Tibial artery (tissue), 4 donors: ENCODE measurements around the gene ELP5.

ENCODE experiments used
- DNase-seq, 2 donors: peaks; one replicate each; pipeline ENCODE4 v3.0.0-alpha.2; 2019
- H3K27ac ChIP-seq, 2 donors: fragments of 200-600 bp; sonication (generic) in 1 of 2; 1 replicate in 1 of 2; 2 replicates in 1 of 2; pipeline ENCODE4 v1.5.1; 2018 to 2019; ENCODE audit warnings: mild to moderate bottlenecking in 1 of 2
- H3K27me3 ChIP-seq, 2 donors: fragments of 200-600 bp; sonication (generic) in 1 of 2; one replicate each; pipeline versions ENCODE4 v1.5.1 to v1.6.0; 2016 to 2019
- H3K36me3 ChIP-seq, 3 donors: fragments of 200-600 bp; sonication (generic) in 2 of 3; one replicate each; pipeline ENCODE4 v1.5.1; 2016 to 2019; ENCODE audit warnings: mild to moderate bottlenecking in 2 of 3
- H3K4me1 ChIP-seq, 4 donors: fragments of 200-600 bp; sonication (generic) in 2 of 4; 1 replicate in 3 of 4; 2 replicates in 1 of 4; pipeline ENCODE4 v1.5.1; 2016 to 2019
- H3K4me3 ChIP-seq, 2 donors: fragments of 200-600 bp; sonication (generic) in 1 of 2; 1 replicate in 1 of 2; 2 replicates in 1 of 2; pipeline ENCODE4 v1.5.1; 2018 to 2019; ENCODE audit warnings: mild to moderate bottlenecking in 2 of 2
- H3K9me3 ChIP-seq, 3 donors: fragments of 200-600 bp; sonication (generic) in 1 of 3; one replicate each; pipeline ENCODE4 v1.5.1; 2016 to 2019
- intact Hi-C: fragments of 100-400 bp; cut with DNase I; formaldehyde crosslinking; loops from one replicate; pipeline ENCODE4 v1.15.0; 2023; ENCODE audit warnings: low total_unique reads
- TF ChIP-seq, protein P1 (sequence below), 2 experiments: fragments of 200-600 bp in 1 of 2; fragments of 450-650 bp in 1 of 2; IDR thresholded peaks; one replicate each; pipeline ENCODE4 v1.5.1; 2017 to 2019; ENCODE audit warnings: antibody characterized with exemption in 2 of 2, mild to moderate bottlenecking in 1 of 2, moderate library complexity in 1 of 2

The ELP5 gene

GRCh38 chr17:7251661-7252175 lies 297 bp upstream of the ELP5 start, which contains the start of gene CTDNEP1:
CTDNEP1 (minus strand) TSS chr17:7251734; CDS start chr17:7251296, 438 bp downstream.
- Histone ChIP-seq H3K9me3 (no peaks in the 10 kb centered on the region), H3K27ac (peak within 1 kb of the TSS; percentile 96 to 100), H3K4me3 (peak within 1 kb of the TSS; percentile 94 to 98), H3K4me1 (peaks cover 0 to 40% (median 32%) of the 10 kb centered on the region in 4 donors), H3K36me3 (peaks cover 17 to 30% (median 30%) of the 10 kb centered on the region in 3 donors), H3K27me3 (no peaks in the 10 kb centered on the region)
- intact Hi-C loops, result loop anchor here (10.0 kb wide), 2 partner anchors 93 to 313 kb away; partner anchors contain the start of gene SENP3
- peak; percentile 98 for DNase-seq
- TF ChIP-seq, protein P1, sequence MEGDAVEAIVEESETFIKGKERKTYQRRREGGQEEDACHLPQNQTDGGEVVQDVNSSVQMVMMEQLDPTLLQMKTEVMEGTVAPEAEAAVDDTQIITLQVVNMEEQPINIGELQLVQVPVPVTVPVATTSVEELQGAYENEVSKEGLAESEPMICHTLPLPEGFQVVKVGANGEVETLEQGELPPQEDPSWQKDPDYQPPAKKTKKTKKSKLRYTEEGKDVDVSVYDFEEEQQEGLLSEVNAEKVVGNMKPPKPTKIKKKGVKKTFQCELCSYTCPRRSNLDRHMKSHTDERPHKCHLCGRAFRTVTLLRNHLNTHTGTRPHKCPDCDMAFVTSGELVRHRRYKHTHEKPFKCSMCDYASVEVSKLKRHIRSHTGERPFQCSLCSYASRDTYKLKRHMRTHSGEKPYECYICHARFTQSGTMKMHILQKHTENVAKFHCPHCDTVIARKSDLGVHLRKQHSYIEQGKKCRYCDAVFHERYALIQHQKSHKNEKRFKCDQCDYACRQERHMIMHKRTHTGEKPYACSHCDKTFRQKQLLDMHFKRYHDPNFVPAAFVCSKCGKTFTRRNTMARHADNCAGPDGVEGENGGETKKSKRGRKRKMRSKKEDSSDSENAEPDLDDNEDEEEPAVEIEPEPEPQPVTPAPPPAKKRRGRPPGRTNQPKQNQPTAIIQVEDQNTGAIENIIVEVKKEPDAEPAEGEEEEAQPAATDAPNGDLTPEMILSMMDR (IDR thresholded peaks at IDR 0.05), result no peak

DNA sequence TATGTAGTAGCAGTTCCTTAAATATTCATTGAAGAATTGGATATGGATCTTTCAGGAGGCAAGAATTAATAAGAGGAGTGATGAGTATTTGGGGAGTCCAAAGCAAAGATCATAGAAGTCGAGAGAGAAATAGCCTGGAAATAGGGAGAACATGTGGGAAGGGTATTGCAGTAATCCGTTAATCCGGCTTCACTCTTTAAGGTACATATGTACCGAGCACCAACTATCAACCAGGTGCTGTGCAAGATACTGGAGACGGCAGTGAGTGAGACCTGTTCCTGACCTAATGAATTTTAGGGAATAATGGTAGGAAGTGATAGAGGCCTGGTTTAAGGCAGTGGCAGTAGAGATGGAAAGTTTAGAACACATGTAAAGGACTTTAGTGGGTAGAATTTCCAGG lies 1.1 kb downstream of the ELP5 start:
- peak overlapping the region; percentile 96 to 100 for H3K27ac ChIP-seq
- H3K27me3 ChIP-seq, result no peaks in the 10 kb centered on the region
- peaks cover 0 to 40% (median 32%) of the 10 kb centered on the region in 4 donors for H3K4me1 ChIP-seq
- no peak for DNase-seq
- H3K36me3 ChIP-seq, result peaks cover 24 to 39% (median 37%) of the 10 kb centered on the region in 3 donors
- intact Hi-C loops, result loop anchor here (10.0 kb wide), 2 partner anchors 92 to 312 kb away; partner anchors contain the start of gene SENP3
- peak overlapping the region; percentile 94 to 98 for H3K4me3 ChIP-seq
- H3K9me3 ChIP-seq, result no peaks in the 10 kb centered on the region
- TF ChIP-seq, protein P1 (IDR thresholded peaks at IDR 0.05), result no peak

DNA sequence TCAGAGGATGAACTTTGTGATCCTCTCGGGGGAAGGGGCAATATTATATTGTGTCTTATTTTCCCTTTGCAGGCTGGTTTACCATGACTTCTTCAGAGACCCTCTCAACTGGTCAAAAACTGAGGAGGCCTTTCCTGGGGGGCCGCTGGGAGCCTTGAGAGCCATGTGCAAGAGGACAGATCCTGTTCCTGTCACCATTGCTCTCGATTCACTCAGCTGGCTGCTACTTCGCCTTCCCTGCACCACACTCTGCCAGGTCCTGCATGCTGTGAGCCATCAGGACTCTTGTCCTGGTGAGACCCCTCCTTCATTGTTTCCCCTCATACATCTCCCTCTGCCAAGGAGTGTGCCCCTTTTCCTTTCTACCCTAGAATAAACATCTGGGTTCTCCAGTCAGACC lies 2.5 kb downstream of the ELP5 start:
- intact Hi-C loops, result loop anchor here (10.0 kb wide), 2 partner anchors 90 to 310 kb away; partner anchors contain the start of gene SENP3
- Histone ChIP-seq H3K27me3 (no peaks in the 10 kb centered on the region), H3K9me3 (no peaks in the 10 kb centered on the region), H3K36me3 (peaks cover 30 to 54% (median 51%) of the 10 kb centered on the region in 3 donors), H3K4me1 (peaks cover 0 to 35% (median 21%) of the 10 kb centered on the region in 4 donors), H3K27ac (no peak overlapping the region), H3K4me3 (no peak overlapping the region)
- TF ChIP-seq, protein P1 (IDR thresholded peaks at IDR 0.05), result no peak
- DNase-seq, result no peak

- Histone ChIP-seq H3K4me1 (peaks cover 0 to 35% (median 21%) of the 10 kb centered on the region in 4 donors), H3K27me3 (peaks cover 0 to 18% of the 10 kb centered on the region in 2 donors), H3K36me3 (peaks cover 30 to 62% (median 55%) of the 10 kb centered on the region in 3 donors), H3K27ac (no peak overlapping the region), H3K9me3 (no peaks in the 10 kb centered on the region), H3K4me3 (no peak overlapping the region)
- intact Hi-C loops, result loop anchor here (10.0 kb wide), 2 partner anchors 88 to 308 kb away; partner anchors contain the start of gene SENP3
- DNase-seq, result no peak
- TF ChIP-seq, protein P1 (IDR thresholded peaks at IDR 0.05), result no peak
Measured at GRCh38 chr17:7256766-7257456, 4.9 kb downstream of the ELP5 start.

DNA sequence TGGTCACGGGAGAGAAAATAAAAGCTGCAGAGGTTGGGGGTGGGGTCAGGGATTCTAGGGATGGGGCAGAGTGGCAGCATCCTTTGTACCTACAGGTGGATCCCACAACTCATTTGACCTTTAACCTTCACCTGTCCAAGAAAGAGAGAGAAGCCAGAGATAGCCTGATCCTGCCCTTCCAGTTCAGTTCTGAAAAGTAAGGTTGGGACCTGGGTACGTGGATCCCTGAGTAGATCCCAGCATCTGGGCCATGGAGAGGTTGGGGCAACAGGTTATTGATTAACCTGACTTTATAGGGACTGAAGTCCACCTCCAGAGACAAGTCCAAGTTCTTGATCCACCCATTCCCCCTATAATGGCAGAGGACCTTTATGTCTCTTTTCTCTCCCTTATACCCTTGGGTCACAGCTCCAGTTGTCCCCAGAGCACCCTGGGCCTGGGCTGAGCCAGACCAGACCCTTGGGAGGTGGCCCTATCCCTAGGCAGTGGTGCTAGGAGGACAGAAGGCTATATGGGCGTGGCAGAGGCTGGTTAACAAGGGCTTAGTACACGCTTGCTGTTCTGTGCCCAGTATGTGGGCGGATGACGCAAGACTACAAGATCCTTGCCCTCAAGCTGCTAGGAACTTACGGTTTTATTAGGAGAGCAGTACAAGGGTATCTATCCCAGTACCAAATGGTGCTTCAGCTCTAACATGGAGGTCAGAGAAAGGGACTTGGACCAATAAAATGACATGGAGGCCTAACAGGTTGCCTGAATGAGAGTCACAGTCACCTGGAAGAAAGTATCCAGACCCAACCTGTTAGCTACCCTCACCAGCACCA lies 6.9 kb downstream of the ELP5 start:
- H3K4me3 ChIP-seq, result no peak overlapping the region

More for the DNA sequence above, 6.9 kb downstream of the ELP5 start:
- H3K4me1 ChIP-seq, result peaks cover 0 to 38% (median 21%) of the 10 kb centered on the region in 4 donors
- H3K27ac ChIP-seq, result no peak overlapping the region
- intact Hi-C loops, result loop anchor here (10.0 kb wide), 2 partner anchors 86 to 306 kb away; partner anchors contain the start of gene SENP3
- TF ChIP-seq, protein P1 (IDR thresholded peaks at IDR 0.05), result no peak
- no peak for DNase-seq
- H3K9me3 ChIP-seq, result no peaks in the 10 kb centered on the region
- peaks cover 6 to 39% of the 10 kb centered on the region in 2 donors for H3K27me3 ChIP-seq
- H3K36me3 ChIP-seq, result peaks cover 30 to 62% (median 55%) of the 10 kb centered on the region in 3 donors
